ENCODE data around the gene RAD51B.

The RAD51B gene

GRCh38 chr14:68619790-68620574 is 800.4 kb downstream of the RAD51B start:
- no peak for DNase-seq

DNA sequence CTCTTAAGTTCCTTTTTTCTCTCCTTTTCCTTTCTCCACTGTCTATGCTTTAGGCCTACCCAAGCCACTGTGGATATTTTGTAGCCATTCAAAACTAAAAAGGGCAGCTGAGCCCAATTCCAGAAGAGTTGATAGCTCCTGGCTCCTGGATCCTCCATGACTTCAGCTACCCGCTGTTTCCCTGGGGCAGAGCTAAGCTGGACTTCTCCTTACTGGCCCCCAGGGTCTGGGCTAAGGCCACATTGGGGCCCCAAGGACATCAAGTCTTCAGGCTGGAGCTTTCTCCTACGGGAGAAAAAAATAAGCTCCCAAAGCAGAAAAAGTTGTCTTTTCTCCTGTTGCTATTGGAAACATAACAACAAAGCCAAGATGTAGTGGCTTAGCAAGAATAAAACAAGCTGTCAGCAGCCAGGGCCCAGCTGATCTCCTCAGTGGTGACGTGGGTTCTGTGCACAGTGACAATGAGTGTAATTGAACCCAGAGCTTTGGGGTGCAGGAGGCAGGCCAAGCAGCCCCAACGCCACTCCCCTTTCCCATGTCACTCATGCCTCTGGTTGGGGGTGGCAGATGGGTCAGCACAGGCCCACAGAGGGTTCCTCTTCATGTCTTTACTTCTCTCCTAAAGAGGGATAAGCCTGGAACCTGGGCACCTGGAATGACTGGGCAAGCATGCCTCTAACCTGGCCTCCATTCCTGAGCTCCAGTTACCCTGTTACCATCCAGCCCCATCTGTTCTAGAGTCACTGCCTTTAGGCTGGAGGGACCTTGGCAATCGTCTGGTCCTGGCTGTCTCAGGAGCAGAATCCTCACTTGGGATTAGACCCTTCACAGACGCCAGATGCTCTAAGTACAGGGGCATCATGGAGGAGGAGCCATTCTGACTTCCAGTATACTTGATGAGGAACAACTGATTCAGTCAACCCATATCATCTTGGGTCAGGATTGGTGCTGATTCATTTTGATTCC is 802.1 kb downstream of the RAD51B start:
- DNase-seq = no peak

DNA sequence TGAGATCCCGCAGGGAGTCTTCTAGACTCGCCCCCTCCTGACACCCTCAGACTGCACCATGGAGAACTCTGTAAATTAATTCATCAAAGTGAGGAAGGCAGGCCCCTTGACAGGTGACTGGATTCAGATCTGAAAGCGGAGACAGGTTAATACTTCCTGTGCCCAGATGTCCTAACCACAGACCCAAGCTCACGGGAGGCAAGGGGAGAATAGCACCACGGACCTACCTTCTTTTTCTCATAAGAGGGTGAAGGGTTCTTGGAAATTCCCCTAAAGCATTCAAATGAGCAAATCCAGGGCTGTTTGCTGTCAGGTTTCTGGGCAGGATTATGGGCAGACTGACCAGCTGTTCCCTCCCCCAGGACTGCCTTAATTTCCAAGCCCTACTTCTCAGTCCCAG is 803.3 kb downstream of the RAD51B start:
- DNase-seq = no peak

DNA sequence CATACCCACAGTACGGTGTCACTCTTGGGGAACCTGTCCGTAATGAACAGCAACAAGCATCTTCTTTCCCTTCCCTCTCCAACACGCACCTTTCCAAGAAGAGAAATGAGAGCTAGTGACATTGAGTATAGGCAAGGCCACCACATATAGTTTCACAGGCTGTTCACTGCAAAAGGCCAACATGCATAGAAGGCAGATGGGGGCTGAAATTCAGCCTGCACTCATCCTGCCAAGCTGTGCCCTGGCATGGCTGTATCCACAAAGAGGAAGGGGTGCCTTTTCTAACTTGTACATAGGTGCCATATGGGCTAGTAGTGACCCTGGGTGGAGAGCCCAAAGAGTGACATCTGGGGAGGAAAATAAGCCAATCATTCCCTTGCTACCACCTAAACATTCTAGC is 803.7 kb downstream of the RAD51B start:
- no peak for DNase-seq

DNA sequence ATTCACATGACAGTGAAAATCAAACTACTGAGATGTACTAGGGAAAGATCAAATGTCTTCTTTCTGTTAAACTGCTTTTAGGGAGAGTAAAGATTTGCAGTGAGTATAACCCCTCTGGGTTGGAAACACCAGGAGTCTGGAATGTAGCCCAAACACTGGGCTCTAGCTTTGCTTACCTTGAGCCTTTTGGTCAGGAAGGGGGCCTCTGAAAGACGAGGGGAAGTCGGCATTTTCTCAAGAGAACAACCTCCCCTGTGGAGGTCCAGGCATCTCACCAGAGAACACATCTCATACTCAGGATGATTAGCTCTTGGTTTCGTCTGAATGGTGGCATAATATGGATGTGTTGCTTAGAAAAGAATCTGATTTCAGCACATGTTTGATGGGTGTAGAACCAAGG is 804.2 kb downstream of the RAD51B start:
- DNase-seq = no peak

GRCh38 chr14:68624541-68625220 is 805.1 kb downstream of the RAD51B start:
- no peak for DNase-seq

GRCh38 chr14:68625366-68626090 is 805.9 kb downstream of the RAD51B start:
- DNase-seq = no peak

DNA sequence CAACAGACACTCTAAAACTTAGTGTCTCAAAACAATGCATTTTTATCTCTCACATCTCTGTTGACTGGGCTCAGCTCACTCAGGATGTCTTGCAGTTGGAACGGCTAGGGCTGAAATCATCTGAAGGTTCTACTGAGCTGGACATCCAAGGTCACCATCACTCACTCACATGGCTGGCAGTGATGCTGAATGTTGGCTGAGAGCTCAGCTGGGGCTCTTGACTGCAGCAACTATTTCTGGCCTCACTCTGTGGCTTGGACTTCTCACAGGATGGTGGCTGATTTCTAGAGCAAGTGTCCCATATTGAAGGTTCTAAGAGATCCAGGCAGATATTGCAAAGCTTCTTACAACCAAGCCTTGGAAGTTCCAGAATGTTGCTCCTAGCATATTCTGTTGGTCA is 806.8 kb downstream of the RAD51B start:
- DNase-seq = no peak

- no peak for DNase-seq
Observed at GRCh38 chr14:68627050-68627867, 807.7 kb downstream of the RAD51B start.

DNA sequence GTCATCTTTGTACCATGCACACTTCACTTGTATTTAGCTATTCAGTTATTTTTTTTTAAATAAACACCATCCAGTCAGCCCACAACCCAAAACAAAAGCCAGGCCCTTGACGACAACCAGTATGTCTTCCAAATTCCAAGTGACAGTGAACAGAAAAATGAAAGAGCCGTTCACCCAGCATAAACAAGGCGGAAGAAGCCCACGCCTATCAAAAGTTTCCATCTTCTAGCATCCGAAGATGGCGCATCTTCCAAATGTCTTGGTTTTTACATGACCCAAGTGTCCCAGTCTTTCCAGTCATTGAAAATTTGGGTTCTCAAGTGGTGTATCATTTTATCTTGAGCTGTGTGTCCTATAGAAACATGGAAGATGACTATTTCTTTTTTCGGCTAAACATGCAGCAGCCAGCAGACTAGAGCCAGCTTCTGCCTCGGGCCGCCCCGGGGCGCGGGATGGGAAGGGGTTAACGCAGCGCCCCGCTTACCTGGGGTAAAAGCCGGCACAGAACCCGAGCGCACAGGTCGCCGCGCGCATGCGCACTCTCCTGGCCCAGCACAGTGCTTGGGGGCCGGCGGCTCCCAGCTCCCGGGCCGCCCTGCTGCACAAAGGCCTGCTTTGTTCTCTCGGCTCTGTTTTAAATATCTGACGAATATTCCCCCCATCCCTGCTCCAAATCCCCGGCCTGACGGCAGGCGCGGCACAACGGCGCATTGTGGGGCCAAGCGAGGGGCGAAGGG is 808.5 kb downstream of the RAD51B start:
- DNase-seq = no peak

- no peak for DNase-seq
Observed at GRCh38 chr14:68628605-68629310, 809.2 kb downstream of the RAD51B start.

GRCh38 chr14:68630081-68630571 is 810.5 kb downstream of the RAD51B start:
- DNase-seq = no peak

DNA sequence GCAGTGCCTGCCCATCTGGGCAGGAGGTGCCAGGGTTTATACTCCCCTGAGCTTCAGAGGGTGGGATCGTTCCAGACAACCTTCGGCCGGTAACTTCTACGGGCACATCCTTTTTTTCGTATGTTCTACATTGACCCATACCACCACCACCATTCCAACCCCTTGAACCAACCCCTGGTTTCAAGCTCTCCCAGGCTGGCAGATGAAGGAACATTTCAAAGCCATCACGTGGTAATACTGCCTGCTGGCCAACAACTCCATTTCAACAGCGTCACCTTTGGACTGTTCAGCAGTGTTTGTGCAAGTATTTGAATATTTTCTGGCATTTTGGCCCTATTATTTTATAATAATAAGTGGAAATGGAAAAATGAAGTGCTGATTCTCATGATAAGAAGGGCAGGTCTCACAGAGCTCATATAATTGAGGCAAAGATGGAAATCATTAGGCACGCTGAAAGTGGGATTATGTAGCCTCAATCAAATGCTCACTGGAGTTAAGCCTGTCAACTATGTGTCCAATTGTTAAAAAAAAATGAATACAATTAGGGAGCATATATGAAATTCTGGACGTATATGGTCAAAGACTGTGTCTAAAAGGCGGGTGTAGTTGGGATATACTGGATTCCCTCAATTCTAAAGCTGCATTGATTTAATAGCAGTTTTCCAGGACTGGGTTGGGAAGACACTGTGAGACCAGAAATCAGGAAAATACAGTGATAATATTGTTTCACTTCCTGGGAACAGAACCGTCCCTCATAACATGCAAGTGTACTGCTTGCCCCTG is 811.2 kb downstream of the RAD51B start:
- no peak for DNase-seq

DNA sequence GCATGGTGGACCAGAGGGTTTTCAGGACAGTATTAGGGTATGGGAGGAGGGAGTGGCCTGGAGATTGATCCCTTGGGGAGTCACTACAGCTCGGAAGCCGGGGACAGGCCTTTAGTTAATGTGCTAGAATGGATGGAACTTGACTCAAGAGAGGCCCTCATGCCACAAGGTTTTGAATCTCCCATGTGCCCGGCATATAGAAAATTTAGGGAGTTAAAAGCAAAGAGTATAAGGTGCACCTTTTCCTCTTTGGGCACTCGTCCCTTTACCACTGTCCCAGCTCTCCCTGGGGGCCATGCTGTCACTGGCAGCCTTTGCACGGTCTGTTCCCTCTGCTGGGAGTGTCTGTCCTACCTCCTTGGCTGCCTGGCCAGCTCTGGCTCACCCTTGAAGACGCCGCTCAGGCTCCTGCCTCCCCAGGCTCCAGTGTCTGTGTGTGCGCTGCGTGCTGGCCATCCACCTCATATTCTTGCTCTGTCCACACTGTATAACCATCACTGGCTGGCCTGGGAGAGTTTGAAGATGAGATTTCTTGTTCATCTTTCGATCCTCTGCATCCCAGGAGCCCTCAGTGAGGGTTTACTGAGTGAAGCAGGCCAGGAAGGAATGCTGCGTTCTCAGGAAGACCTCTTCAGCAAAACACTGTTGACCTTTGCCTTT is 811.9 kb downstream of the RAD51B start:
- DNase-seq = no peak

DNA sequence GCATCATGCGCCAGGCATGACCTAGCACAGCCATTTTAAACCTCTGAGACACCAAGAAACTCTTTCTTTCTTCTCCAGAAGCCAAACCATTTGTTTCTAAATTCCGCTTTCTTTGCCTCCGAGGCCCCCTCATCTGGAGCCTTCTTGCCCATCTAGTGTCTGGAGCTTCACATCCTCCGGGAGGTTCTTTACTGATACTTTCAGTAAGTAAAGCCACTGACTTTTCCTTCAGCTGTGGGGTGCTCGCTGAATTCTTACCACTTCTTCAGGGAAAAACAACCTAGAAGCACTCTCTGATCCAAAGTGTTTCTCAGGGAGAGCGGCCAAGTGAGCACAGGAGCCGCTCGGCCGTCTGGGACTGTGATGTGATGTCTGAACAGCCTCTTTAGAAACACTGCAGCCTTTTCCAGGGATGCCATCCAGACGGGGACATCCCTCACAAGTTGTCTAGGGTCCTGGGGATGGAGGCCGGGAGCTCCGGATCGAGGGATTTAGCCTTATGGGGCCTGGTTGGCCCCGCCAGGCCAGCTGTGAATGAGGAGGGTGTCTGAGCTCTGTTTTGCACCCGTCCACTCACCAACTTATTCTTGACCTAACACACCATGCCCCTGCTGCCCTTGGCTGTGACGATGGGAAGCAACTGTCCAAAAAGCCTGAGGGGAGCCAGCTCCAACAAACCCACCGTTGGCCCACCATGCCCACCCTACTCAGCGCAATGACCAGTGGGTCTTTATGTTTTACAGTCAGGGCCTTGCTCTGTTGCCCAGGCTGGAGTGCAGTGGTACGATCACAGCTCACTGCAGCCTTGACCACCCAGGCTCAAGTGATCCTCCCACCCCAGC is 812.7 kb downstream of the RAD51B start:
- DNase-seq = no peak

DNA sequence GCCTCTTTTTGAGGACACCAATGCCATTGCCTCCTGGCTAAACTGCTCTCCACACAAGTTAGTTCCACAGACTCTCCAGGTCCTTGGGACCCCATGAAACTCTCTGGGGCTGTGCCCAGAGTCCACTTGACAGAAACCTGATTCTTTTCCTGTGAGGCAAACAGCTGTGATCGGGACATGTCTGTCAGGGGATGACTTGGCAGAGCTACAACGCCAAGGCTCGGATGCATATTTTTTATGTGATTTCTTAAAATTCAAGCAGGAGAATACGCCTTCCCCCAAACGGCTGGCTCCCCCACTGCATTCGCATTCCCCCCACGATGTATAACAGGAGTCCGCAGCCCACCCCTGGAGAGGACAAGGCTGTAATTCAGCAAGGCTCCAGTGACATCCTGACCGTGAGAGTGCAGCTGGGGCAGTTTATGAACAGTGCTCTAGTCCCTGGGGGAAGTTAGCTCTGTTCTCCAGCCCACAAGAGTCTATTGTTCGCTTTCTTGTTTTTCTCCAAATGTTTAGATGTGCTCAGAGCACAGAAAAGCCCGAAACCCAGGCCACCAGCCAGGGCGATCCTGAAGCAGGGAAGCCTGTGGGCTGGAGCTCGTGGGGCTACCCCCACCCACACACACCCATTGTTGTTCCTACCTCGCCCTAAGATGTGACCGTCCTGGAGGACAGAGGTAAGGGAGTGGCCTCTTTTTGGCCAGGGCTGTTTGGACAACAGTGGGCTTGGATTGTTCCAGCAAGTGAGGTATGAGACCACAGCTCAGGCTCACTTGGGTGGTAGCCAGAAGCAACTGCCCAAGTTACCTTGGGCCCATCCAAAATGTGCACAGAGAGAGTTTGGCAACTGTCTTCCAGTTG is 813.8 kb downstream of the RAD51B start:
- no peak for DNase-seq

- no peak for DNase-seq
Observed at GRCh38 chr14:68634332-68634731, 814.8 kb downstream of the RAD51B start.

Data from SHP77 (cell line).